ENCODE results near the gene INTU.
"Not testable (repeated sequence)": the region's sequence is repeated elsewhere in the genome, so short reads cannot be mapped to it uniquely, and the experiment has no call there.

INTU gene

GRCh38 chr4:127632420-127633403, at the start of gene INTU:
Gene INTU, plus strand, starts transcription at chr4:127632957. Its CDS starts 78 bp downstream, at chr4:127633035.
- FAIRE-seq (peak; percentile 83), DNase-seq (ENCODE audit: low spot score) (peak; percentile 87)

- FAIRE-seq, result not testable (repeated sequence)
These were observed 46.3 kb upstream of the INTU start for GRCh38 chr4:127586496-127586895.

DNA sequence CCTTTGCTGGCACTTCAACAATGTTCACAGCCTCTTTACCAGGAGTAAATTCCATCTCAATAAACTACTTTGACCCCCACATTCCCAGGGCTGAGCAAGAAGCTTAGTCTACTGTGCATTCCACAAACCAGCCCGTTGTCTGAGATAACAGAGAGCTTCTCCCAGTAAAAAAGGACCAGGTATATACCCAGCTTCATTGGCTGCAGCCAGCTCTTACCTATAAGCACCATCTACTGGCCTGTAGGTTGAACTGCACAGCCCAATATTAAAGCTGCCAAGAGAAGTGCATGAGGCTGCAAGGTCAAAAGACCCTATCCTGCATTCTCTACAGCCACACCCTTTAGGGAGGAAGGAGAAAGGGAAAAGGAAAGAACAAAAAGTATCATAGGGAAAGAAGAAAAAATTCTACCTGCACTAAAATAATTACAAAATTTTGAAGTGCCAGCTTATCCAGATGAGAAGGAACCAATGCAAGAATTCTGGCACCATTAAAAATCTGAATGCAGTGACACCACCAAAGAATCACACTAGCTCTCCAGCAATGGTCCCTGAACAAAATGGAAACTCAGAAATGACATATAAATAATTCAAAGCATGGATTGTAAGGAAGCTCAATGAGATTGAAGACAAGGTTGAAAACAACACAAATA, 45.7 kb upstream of the INTU start:
- FAIRE-seq (no peak), DNase-seq (ENCODE audit: low spot score) (peak; percentile 19)

More at GRCh38 chr4:127586496-127586895, 46.3 kb upstream of the INTU start:
- not testable (repeated sequence) for DNase-seq (ENCODE audit: low spot score)

GRCh38 chr4:127589153-127589552, 43.6 kb upstream of the INTU start:
- FAIRE-seq; DNase-seq (ENCODE audit: low spot score): not testable (repeated sequence)

GRCh38 chr4:127598656-127599055, 34.1 kb upstream of the INTU start:
- FAIRE-seq (no peak), DNase-seq (ENCODE audit: low spot score) (no peak)

DNA sequence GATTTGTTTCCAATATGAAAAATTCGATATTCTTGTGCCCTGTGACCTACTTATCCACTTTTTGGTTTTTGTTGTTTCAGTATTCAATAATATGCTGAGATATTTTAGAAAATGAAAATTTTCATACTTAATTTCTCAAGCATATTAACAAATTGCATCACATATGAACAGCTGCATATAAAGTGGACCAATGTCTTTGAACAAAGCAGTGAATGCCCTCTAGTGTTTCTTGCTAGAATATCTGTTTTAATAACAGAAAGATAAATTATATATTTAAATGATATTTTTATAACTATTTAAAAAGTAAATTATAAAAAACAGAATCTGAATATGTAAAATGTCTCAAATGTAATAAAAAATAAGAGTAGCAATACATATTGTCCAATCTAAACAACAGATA, 31.7 kb upstream of the INTU start:
- DNase-seq (ENCODE audit: low spot score), result no peak
- FAIRE-seq, result peak; percentile 37

GRCh38 chr4:127604949-127605709, 27.6 kb upstream of the INTU start:
- FAIRE-seq, result peak; percentile 87

DNA sequence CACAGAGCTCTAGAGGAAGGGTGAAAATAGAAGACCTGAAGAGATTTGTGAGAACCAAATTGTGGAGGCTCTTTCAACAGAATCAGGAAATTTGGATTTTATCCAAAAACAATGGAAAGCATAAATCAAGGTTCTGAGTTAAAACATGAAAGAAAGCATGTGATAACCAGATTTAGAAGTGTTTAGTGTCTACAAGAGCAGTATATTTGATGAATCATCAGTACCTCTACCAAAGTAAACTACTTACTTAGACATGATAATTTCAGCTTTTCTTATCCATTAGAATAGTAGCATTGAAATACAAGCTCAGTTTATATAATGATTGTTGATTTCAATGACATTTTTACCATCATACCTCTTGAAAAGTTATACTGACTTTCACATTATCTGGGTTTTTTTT, 25.9 kb upstream of the INTU start:
- no peak for DNase-seq (ENCODE audit: low spot score)
- no peak for FAIRE-seq

More at GRCh38 chr4:127604949-127605709, 27.6 kb upstream of the INTU start:
- DNase-seq (ENCODE audit: low spot score), result no peak

- DNase-seq (ENCODE audit: low spot score) (no peak), FAIRE-seq (no peak)
These were observed 23.3 kb upstream of the INTU start for GRCh38 chr4:127609484-127609883.

GRCh38 chr4:127610488-127610887, 22.3 kb upstream of the INTU start:
- FAIRE-seq (no peak), DNase-seq (ENCODE audit: low spot score) (no peak)

- no peak for FAIRE-seq
These were observed 15.9 kb upstream of the INTU start for GRCh38 chr4:127616898-127617297.

GRCh38 chr4:127618427-127618826, 14.3 kb upstream of the INTU start:
- DNase-seq (ENCODE audit: low spot score), result no peak
- no peak for FAIRE-seq

More at GRCh38 chr4:127616898-127617297, 15.9 kb upstream of the INTU start:
- no peak for DNase-seq (ENCODE audit: low spot score)

DNA sequence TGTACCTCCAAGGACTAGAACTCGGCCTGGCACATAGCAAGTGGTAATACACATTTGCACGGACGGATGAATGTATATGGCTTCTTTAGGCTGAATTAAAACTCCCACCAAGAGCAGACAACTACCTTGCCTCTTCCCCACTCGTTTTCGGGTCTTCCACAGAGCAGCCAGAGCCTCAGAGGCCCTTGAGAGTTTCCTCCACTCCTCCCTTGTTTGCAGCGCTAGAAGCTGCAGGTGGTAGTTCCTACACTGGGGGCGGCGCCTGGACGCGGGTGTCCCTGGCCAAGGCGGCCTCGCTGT, 10.2 kb upstream of the INTU start:
- no peak for FAIRE-seq
- DNase-seq (ENCODE audit: low spot score), result no peak

DNA sequence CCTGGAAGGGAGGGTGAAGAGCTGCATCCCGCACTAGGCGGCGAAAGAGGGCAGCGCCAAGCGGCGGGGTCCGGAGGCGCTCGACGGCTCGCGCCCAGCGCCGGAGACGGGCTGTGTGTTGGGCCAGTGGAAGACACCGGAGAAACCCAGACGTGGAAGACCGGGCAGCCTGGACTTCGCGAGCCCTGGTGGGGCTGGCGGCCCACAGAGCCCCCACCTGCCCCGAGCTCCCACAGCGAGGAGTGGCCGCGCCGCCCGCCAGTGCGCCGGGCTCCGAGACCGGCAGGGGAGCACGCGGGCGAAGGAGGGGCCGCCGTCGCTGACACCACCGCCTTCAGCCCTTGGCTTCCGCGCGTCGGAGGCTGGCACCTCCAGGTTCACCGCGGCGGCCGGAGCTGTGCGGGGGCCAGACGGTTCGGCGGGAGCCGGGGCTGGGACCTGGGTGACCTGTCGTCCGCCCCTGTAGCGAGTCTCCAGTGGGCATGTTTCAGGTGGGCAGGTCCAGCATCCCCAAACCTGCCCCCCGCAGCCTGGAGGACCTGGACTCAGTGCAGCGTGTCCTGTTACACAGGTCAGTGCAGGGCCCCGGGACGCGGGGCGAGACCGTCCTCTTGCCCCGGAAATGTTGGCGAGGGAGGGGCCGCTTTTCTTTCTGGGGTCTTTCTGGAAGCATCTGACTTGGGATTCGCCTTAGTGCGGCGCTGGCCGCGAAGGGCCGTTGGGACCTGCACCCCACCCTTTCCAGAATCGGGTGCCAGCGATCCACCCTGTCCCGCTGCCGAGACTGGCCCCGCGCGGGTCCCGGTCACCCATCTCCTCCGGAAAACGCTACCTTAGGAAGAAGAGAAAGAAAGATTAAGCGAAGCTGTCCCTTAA, 9.6 kb upstream of the INTU start:
- FAIRE-seq (no peak), DNase-seq (ENCODE audit: low spot score) (no peak)

- DNase-seq (ENCODE audit: low spot score) (no peak), FAIRE-seq (no peak)
These were observed 9.0 kb upstream of the INTU start for GRCh38 chr4:127623797-127624083.

GRCh38 chr4:127624173-127624572, 8.6 kb upstream of the INTU start:
- DNase-seq (ENCODE audit: low spot score), result no peak
- FAIRE-seq, result no peak

- no peak for FAIRE-seq
These were observed 3.4 kb upstream of the INTU start for GRCh38 chr4:127629371-127629770.

DNA sequence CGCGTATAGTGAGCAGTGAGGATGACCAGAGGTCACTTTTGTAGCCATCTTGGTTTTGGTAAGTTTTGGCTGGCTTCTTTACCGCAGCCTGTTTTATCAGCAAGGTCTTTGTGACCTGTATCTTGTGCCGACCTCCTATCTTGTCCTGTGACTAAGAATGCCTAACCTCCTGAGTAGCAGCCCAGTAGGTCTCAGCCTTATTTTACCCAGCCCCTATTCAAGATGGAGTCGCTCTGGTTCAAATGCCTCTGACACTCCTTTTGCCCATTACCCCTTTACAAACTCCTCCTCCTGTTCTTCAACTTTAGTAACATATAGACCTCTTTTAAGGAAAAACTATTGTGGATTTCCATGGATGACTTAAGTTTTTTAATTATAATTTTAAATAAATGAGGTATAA, 2.6 kb upstream of the INTU start:
- no peak for DNase-seq (ENCODE audit: low spot score)
- no peak for FAIRE-seq

More at GRCh38 chr4:127629371-127629770, 3.4 kb upstream of the INTU start:
- no peak for DNase-seq (ENCODE audit: low spot score)

GRCh38 chr4:127631420-127631819, 1.3 kb upstream of the INTU start:
- FAIRE-seq (no peak), DNase-seq (ENCODE audit: low spot score) (no peak)

DNA sequence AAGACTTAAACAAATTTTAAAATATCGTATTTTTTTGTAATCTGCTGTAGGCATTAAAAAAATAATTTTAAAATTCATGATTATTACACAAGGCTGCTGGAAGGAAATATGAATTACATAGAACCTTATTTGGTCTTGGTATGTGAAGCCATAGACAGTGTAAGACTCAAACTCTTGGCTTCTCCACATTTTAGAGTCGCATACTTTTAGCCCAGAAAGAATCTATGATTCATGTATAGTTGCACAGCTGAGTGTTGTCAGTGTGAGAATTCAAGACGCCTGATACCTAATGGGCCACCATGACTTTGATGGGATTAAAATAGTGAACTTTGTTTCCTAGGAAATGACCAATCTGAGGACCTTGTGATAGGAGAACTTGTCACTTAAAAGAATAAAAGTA, 1.4 kb downstream of the INTU start:
- DNase-seq (ENCODE audit: low spot score) (no peak), FAIRE-seq (no peak)

DNA sequence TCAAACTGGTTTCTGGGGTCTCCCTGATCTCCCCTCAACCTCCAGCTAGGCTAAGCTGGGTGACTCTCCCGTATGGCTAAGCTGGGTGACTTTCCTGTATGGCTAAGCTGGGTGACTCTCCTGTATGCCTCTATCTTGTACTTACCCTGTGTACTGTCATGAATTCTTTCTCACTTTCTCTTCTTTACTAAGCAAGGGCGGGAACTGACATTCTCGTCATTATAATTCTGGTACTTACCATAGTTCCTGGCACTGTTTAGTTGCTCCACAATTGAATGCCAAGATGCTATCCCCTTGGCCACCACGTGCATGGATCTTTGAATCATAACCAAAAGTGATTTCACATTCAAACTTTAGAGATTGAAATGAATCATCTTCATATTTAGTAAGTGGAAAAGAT, 8.8 kb downstream of the INTU start:
- DNase-seq (ENCODE audit: low spot score) (no peak), FAIRE-seq (no peak)
